WERI-Rb-1 (cell line): Measurements from ENCODE around the gene NTN4.

ENCODE experiments used
- DNase-seq: peaks from one replicate; pipeline ENCODE4 v3.0.0-alpha.2; 2020
- H3K27ac ChIP-seq: fragments of 250-450 bp; sonication (Bioruptor Pico); 2 replicates; pipeline ENCODE4 v1.5.1; 2020; ENCODE audit warnings: mild to moderate bottlenecking, moderate library complexity
- H3K27me3 ChIP-seq: fragments of 250-450 bp; sonication (Bioruptor Pico); 2 replicates; pipeline ENCODE4 v1.5.1; 2021; ENCODE audit warnings: mild to moderate bottlenecking, low read depth, moderate library complexity; ENCODE audit not compliant: insufficient read depth, severe bottlenecking
- H3K36me3 ChIP-seq: fragments of 250-450 bp; sonication (Bioruptor Pico); 2 replicates; pipeline ENCODE4 v1.5.1; 2020; ENCODE audit warnings: mild to moderate bottlenecking, moderate library complexity
- H3K4me3 ChIP-seq: 2 replicates; pipeline ENCODE4 v1.5.1; 2011; ENCODE audit warnings: low read depth, mild to moderate bottlenecking, control low read depth, low read length
- H3K9me3 ChIP-seq: fragments of 250-450 bp; sonication (Bioruptor Pico); 2 replicates; pipeline ENCODE4 v1.5.1; 2021; ENCODE audit warnings: mild to moderate bottlenecking, moderate library complexity; ENCODE audit not compliant: severe bottlenecking
- CTCF ChIP-seq: IDR thresholded peaks from 2 replicates; pipeline ENCODE4 v1.5.1; 2011; ENCODE audit warnings: low read depth, mild to moderate bottlenecking, control low read depth, inconsistent platforms, low read length

The NTN4 gene

GRCh38 chr12:95705143-95705542 is 85.4 kb downstream of the NTN4 start:
- no peak for DNase-seq
- Histone ChIP-seq H3K27me3 (no peaks in the 10 kb centered on the region), H3K9me3 (no peaks in the 10 kb centered on the region), H3K36me3 (no peaks in the 10 kb centered on the region), H3K4me3 (no peak overlapping the region), H3K27ac (no peak overlapping the region)
- TF ChIP-seq CTCF: no peak

- Histone ChIP-seq H3K9me3 (no peaks in the 10 kb centered on the region), H3K27me3 (no peaks in the 10 kb centered on the region)
Observed at GRCh38 chr12:95703986-95704385, 86.6 kb downstream of the NTN4 start.

GRCh38 chr12:95701722-95702418 is 88.7 kb downstream of the NTN4 start:
- Histone ChIP-seq H3K36me3 (no peaks in the 10 kb centered on the region), H3K27ac (no peak overlapping the region), H3K27me3 (no peaks in the 10 kb centered on the region), H3K9me3 (no peaks in the 10 kb centered on the region), H3K4me3 (no peak overlapping the region)
- no peak for TF ChIP-seq CTCF
- DNase-seq: no peak

More at GRCh38 chr12:95703986-95704385, 86.6 kb downstream of the NTN4 start:
- no peak for DNase-seq
- Histone ChIP-seq H3K4me3 (no peak overlapping the region), H3K36me3 (no peaks in the 10 kb centered on the region), H3K27ac (no peak overlapping the region)
- TF ChIP-seq CTCF: no peak

- no peaks in the 10 kb centered on the region for H3K9me3 ChIP-seq
- DNase-seq: no peak
- TF ChIP-seq CTCF: no peak
Observed at GRCh38 chr12:95701275-95701674, 89.3 kb downstream of the NTN4 start.

GRCh38 chr12:95700316-95700785 is 90.2 kb downstream of the NTN4 start:
- DNase-seq: no peak
- Histone ChIP-seq H3K27me3 (no peaks in the 10 kb centered on the region), H3K4me3 (no peak overlapping the region), H3K9me3 (no peaks in the 10 kb centered on the region), H3K36me3 (no peaks in the 10 kb centered on the region), H3K27ac (no peak overlapping the region)
- no peak for TF ChIP-seq CTCF

More at GRCh38 chr12:95701275-95701674, 89.3 kb downstream of the NTN4 start:
- Histone ChIP-seq H3K27ac (no peak overlapping the region), H3K27me3 (no peaks in the 10 kb centered on the region), H3K36me3 (no peaks in the 10 kb centered on the region), H3K4me3 (no peak overlapping the region)

GRCh38 chr12:95699579-95699978 is 91.0 kb downstream of the NTN4 start:
- Histone ChIP-seq H3K27ac (no peak overlapping the region), H3K4me3 (no peak overlapping the region), H3K36me3 (no peaks in the 10 kb centered on the region), H3K9me3 (no peaks in the 10 kb centered on the region), H3K27me3 (no peaks in the 10 kb centered on the region)
- no peak for DNase-seq
- no peak for TF ChIP-seq CTCF
